HG03460 (cell line): ENCODE results near the gene TENT4A.

Source experiments
- ATAC-seq: cut with Tn5 transposase; IDR thresholded peaks from one replicate; pipeline ENCODE4 v1.9.1; 2021; ENCODE audit not compliant: unreplicated experiment

TENT4A gene

GRCh38 chr5:6717247-6717646 is 4.0 kb downstream of the TENT4A start:
- no peak for ATAC-seq

DNA sequence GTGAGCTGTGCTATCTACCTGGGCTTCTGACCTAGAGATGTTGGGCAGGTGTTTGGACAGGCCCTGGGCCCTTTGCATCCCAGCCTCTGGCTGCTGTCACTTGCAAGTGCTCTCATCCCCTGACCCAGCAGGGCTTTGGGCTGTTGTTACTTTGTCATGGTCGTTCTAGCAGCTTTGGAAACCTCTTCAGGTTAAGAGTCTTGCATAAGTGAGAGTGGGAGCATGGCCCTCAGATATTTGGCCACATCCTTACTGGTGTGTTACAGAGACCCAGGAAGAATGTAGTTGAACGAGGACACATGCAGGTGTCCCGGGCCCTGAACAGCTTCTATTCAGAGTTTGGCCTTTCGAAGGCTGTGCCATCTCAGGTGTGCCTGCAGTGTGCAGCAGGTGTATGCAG is 4.5 kb downstream of the TENT4A start:
- ATAC-seq = no peak

DNA sequence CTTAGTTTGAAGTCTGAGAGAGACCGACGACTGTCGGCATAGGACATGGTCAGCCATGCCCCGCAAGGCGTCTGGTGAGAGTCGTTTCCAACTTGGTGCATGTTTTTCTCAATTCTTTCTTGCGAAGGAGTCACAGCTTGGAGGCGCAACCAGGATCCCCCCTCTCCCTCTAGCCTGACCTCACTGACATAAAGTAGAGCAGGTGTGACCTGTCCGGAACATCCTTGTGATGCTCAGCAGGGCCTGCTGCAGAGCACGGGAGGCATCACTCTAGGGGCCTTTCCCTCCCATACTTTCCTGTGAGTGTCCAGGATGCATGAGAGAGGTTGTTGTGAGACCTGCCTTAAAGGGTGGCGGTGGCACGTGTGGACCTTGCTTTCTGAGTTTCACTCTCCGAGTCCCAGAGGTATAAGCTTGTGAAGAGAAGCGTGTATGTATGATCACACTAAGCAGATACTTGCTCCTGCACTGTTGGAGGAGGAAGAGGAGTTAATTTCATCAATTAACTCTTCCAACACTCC is 5.0 kb downstream of the TENT4A start:
- no peak for ATAC-seq

- no peak for ATAC-seq
Observed at GRCh38 chr5:6718718-6719117, 5.5 kb downstream of the TENT4A start.

DNA sequence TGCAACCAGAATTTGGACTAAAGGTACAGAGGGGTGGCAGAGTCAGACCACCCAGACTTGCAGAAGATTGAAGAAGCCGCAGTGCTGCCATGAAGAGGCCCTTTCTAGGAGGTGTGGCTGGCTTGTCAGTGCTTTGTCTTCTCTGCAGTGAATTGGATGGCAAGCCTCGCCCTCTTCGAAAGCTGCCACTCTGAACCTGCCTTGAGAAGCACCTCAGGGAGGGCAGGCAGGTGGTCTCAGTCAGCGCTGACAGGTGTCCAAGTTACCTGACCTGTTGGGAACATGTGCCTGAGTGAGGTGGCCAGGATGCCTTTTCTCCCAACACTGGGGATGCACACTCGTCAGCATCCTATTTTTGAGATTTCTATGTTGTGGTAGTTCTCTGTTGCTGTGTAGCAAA is 6.2 kb downstream of the TENT4A start:
- ATAC-seq = no peak

GRCh38 chr5:6719896-6720560 is 6.8 kb downstream of the TENT4A start:
- ATAC-seq = no peak

GRCh38 chr5:6720561-6720921 is 7.3 kb downstream of the TENT4A start:
- no peak for ATAC-seq

- no peak for ATAC-seq
Observed at GRCh38 chr5:6721442-6721841, 8.2 kb downstream of the TENT4A start.

DNA sequence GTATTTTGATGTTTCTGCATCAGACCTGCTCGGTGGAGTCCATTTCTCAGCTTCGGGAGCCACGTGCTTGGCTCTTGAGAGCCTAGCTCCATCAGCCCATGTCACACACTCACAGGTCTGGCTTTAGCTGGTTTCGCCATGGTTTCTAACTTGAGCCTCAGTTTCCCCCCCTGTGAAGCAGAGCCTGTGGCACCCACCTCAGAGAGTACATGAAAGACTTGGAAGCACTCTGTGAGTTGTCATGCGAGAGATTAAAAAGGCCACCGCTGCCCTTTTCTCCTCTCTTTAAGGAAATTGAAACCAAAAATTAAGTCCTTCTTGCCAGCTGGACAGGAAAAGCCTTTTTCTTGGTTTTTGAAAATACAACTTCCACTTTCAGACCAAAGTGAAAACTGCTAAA is 8.8 kb downstream of the TENT4A start:
- peak; percentile 44 for ATAC-seq

- no peak for ATAC-seq
Observed at GRCh38 chr5:6723122-6723815, 10.0 kb downstream of the TENT4A start.

GRCh38 chr5:6723816-6724300 is 10.6 kb downstream of the TENT4A start:
- ATAC-seq = no peak

DNA sequence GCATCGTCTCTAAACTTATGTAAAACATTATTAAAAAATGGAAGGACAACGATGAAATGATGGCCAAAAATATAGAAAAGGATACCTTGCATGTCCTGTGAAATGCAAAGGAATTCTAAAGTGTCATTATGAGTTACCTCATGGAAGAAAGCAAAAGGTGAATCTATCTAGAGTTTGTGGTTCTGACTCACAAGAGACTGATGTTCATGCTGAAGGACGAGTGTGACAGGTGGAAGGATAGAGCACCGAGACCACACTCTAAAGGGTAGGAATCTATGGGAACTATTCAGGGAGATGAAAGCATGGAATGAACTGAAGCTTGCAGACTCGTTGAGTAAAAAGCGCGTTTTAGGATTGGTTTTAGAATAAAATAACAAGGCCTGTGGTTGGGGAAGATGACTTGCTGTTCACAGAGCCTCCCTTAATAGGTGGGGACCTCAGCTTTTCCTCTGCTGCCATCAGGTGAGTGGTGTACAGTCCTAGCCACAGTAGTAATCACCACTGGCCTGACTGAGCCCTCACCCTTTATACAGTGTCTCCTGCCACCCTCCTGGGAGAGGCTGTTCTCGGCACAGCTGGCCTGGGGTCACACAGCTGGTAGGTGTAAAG is 11.2 kb downstream of the TENT4A start:
- ATAC-seq = no peak

GRCh38 chr5:6725421-6725820 is 12.2 kb downstream of the TENT4A start:
- ATAC-seq = no peak

GRCh38 chr5:6726006-6726405 is 12.8 kb downstream of the TENT4A start:
- ATAC-seq = no peak

GRCh38 chr5:6727231-6727630 is 14.0 kb downstream of the TENT4A start:
- no peak for ATAC-seq

GRCh38 chr5:6728011-6728794 is 15.0 kb downstream of the TENT4A start:
- peak; percentile 77 for ATAC-seq

DNA sequence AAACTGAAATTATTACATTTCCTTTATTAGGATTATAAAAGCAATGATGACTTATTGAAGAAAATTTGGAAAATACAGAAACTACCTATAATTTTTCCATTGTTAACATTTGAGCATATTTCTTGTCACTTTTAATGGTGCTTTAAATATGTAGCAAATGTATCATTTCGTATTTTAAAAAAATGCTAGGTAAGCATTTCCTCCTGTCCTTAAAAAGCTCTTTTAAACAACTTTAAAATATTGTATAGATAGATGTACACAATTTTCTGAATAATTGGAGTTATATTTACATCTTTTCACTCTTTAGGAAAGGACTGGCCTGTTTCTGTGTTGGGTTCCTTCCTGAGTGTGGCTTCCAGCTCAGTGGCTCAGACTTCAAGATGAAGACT is 15.6 kb downstream of the TENT4A start:
- ATAC-seq = no peak

DNA sequence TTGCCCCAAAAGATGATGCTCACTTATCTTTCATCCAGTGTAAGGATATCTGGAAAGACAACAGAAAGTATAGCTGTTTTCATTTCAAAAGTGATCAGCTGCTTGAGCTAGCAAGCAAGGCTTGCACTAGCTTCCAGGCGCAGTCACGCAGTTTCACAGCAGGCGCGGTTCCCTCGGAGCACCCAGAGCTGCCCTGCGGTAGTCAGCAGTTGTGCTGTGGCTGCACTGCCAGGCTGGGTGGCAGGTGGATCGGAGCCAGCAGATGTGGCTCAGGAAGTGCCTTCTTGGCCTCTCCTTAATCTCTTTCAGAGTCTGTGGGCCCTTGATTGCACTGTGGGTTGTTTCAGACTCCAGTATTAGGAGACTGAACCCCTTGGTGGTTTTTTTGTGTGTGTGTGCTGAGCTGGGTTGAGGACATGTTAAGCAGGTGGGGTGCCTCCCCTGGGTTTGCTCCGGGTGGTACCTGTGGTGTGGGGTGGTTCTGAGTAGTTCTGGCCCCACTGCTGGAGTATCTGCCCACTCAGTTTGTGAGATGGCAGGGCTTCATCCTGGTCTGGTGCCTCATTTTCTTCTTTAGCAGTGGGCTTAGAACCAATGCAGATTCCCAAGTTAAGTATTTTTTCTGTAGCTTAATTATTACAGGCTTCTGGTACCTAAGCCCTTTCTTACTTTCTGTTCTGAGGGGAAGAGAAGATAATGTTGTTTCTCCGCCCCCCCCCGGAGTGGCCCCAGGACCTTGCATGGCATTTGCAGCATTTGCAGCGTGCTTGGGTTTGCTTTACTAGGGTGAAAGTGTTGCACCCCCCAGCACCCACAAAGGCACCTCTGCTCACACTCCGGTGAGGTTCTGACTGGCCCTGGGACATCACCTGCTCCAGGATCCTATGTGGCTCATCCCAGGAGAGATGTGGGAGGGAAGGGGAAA is 16.4 kb downstream of the TENT4A start:
- ATAC-seq = peak; percentile 33

DNA sequence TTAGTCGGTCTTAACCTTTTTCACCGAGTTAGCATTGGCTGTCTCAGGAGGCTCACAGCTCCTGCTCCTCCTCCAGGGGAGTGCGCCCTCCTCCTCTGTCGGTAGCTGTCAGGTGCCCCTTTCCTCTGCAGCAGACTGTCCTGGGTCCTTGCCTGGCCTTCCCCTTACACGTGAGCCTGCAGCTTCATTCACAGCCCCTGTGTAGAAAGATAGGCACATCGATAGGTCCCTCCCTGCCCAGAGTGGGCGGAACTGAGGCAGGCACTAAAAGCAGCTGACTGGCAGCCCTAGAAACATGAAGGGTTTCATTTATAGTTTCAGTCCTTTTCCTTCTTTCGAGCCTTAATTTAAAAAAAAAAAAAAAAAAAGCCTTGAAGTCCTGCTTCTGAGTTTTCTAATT is 17.2 kb downstream of the TENT4A start:
- no peak for ATAC-seq

- no peak for ATAC-seq
Observed at GRCh38 chr5:6730807-6731206, 17.6 kb downstream of the TENT4A start.
